GM21528 (cell line): ENCODE results near the gene CCL8.
"Not testable (repeated sequence)": the region's sequence is repeated elsewhere in the genome, so short reads cannot be mapped to it uniquely, and the experiment has no call there.

ENCODE experiments used
- ATAC-seq: cut with Tn5 transposase; IDR thresholded peaks from one replicate; pipeline ENCODE4 v1.9.1; 2021; ENCODE audit warnings: mild to moderate bottlenecking, moderate library complexity; ENCODE audit not compliant: unreplicated experiment, low FRiP score

The CCL8 gene

DNA sequence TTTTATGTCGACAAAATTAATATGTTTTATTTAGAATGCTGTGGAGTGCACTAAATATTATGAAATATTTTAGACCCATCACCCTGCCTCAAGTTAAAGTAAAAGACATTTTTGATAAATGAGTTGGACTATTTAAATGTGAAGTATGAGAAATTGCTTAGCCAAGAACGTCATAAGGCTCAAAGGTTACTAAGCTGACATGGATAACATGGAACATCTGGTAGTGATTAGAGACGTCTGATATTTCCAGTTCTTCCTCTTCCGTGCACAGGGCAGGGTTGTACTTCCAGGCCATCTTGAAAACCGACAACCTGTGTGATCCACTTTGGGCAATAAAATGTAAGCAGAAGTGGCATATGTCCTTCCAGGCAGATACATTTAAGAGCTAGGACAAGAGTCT, 7.2 kb upstream of the CCL8 start:
- no peak for ATAC-seq

DNA sequence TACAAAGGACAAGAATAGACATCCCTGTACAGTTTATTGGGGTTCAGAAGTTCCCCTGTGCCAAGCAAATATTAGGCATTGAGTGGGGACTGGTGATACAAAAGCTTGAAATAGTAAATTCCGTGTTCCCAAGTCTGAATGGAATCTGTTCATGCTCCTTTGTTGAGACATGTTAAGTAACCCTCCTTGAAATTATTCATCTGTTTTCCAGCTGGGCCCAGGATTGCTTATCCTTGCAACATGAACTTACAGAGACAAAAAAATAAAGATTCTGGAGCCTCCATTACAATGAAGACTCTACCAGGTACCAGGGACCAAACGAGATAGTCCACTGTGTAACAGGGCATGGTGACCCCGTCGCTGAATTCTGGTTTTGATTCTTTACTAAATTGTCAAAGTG, 6.1 kb upstream of the CCL8 start:
- ATAC-seq, result no peak

DNA sequence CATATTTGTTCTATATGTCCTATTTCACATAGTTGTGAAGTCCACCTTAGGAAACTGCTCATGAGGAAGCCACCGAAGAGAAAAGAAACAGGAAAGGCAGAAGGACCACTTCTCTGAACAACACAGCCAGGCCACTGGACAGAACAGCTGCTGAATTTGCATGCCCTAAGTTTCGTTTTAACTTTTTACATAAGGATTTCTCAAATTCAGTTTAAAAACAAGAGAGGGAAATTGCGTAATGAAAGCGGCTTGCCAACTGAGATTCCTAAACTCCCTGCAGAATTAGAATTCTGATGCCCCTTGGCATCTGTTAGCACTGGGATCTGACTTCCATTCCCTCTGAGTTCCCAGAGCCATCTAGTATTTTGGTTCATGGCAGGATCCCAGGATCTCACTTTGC, 5.0 kb upstream of the CCL8 start:
- no peak for ATAC-seq

DNA sequence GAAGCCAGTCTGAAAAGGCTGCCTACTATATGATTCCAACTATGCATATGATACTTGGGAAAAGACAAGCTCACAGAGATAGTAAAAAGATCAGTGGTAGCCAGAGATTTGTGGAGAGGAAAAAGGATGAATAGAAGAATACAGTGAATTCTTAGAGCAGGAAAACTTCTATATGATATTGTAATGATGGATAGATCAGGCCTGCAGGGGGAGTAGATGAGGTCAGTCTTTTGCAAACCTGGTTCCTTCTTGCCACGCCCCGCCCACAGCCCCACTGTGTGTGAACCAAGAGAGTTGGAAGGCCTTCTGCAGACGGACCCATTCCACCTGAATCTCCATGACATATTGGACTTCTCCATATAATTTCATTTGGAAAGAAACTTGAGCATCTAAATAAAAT, 761 bp upstream of the CCL8 start:
- ATAC-seq, result no peak

DNA sequence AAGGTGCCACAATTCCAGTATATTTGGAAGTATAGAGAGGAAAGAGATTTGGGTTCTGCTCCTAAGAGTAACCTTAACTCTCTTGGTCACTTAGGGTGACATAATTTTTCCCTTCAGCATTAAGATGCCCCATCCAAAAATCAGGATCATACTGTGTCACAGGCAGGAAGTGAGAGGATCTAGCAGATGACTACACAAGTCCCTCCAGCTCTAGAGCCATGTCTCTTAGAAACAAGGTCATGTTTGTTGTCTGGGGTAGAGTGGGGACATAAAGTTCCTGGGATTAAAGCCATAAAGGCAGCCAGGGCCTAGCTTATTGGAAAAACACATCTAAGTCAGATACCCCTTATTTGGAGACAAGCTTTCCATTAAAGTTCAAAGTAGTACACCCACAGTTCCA, 2.7 kb downstream of the CCL8 start:
- ATAC-seq, result no peak

DNA sequence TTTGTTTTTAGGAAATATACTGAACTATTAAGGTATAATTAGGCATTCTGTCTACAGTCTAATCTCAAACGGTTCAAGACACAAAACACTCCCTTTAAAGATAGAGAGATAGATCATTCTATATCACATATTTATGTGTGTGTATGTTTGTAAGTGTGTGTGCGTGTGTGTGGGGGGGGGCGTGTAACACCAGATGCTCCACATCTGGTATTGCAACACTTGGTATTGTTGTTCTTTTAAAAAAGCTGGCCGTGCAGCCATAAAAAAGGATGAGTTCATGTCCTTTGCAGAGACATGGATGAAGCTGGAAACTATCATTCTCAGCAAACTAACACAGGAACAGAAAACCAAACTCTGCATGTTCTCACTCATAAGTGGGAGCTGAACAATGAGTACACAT, 8.3 kb downstream of the CCL8 start:
- not testable (repeated sequence) for ATAC-seq

DNA sequence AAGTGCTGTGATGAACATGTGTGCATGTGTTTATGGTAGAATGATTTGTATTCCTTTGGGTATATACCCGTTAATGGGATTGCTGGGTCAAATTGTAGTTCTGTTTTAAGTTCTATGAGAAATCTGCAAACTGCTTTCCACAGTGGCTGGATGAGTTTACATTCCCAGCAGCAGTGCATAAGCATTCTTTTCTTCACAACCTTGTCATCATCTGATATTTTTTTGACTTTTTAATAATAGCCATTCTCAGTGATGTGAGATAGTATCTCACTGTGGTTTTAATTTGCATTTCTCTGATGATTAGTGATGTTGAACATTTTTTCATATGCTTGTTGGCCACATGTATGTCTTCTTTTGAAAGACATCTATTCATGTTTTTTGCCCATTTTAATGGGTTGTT, 18.5 kb downstream of the CCL8 start:
- no peak for ATAC-seq

DNA sequence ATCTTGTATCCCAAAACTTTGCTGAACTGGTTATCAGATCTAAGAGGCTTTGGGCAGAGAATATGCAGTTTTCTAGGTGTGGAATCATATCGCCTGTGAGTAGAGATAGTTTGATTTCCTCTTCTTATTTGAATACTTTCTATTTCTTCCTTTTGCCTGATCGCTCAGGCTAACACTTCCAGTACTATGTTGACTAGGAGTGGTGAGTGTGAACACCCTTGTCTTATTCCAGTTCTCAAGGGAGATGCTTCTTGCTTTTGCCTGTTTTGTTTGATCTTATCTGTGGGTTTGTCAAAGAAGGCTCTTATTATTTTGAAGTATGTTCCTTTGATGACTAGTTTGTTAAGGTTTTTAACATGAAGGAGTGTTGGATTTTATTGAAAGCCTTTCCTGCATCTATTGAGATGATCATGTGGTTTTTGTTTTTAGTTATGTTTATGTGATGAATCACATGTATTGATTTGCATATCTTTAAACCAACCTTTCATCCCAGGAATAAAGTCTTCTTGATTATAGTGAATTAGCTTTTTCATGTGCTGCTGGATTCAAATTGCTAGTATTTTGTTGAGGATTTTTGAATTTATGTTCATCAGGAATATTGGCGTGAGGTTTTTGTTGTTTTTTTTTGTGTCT, 20.0 kb downstream of the CCL8 start:
- ATAC-seq, result no peak

DNA sequence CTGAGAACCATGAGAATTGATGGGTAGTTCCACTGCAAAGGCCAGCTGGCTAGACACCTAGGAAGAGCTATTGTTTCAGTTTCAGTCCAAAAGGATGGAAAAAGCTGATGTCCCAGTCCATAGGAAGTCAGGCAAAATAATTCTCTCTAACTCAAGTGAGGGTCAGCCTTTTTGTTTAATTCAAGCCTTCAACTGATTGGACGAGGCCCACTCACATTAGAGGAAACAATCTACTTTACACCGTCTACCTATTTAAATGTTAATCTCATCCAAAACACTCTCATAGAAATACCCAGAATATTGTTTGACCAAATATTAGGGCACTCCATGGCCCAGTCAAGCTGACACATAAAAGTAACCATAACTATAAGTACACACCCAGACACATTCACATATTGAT, 22.7 kb downstream of the CCL8 start:
- ATAC-seq, result no peak

DNA sequence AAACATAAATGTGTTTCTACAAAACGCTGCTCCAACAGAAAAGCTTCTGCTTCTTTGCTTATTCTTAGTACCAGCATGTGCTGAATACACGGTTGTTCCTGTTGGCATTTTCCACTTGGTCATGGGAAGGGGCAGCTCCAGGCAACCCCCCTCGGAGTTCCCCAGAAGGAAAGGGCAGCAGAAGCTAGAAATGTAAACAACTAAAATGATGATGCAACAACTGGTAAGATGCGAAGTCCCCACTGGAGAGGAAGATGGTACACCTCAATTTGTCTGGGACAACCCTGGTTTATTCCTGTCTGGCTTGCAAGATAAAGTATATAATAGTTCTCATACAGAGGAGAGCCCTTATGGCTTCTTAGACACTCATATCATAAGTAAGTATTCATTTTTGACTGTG, 27.8 kb downstream of the CCL8 start:
- no peak for ATAC-seq

DNA sequence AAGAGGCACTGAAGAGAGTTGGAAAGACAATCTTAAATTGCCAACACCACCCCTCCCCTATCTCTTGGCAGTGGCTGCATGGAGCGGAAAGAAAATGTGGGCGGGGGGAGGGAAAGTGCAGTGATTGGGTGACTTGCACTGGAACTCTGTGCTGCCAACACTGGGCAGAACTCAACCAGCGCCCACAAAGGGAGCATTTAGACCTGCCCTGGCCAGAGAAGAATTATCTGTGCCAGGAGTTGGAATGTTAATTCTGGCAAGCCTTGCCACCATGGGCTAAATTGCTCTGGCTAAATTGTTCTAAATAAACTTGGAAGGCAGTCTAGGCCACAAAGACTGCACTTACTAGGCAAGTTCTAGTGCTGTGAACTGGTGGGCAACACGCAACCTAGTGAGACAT, 30.5 kb downstream of the CCL8 start:
- no peak for ATAC-seq

DNA sequence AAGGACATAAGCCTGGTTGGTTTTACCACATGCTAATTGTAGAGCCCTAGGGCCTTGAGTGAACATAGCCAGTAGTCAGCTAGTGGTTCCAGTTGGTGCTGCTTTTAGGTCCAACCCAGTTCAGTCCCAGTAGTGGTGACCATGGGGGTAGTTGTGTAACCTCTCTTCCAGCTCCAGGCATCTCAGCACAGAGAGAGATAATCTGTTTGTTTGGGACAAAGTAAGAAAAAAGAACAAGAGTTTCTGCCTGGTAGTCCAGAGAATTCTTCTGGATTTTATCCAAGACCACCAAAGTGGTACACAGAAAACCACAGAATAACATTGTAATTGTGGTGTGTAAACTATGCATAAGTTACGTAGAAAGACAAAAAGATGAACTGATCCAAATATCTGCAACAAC, 31.9 kb downstream of the CCL8 start:
- no peak for ATAC-seq

DNA sequence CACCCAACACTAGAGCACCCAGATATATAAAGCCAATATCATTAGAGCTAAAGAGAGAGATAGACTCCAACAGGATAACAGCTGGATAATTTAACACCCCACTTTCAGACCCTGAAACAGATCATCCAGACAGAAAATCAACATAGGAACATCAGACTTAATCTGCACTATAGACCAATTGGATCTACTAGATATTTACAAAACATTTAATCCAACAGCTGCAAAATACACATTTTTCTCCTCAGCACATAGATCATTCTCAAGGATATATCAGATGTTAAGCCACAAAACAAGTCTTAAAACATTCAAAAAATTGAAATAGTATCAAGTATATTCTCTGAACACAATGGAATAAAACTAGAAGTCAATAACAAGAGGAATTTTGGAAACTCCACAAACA, 33.0 kb downstream of the CCL8 start:
- ATAC-seq, result no peak

DNA sequence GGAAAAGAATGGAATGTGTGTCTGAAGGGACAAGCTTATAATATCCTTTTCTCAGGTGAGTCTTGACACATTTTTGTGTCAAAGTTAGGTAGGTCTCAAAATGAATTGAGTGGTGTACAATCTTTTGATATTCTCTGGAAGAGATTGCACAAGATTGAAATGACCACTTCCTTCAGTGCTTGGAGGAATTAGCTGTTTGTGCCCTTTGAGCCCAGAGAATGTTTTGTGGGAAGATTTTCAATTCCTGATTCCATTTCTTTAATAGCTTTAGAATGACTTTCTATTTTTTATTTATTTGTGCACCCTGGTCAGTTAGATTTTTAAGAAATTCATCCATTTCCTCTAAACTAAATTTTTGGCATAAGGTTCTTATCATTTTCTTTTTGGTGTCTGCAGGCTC, 35.4 kb downstream of the CCL8 start:
- no peak for ATAC-seq

DNA sequence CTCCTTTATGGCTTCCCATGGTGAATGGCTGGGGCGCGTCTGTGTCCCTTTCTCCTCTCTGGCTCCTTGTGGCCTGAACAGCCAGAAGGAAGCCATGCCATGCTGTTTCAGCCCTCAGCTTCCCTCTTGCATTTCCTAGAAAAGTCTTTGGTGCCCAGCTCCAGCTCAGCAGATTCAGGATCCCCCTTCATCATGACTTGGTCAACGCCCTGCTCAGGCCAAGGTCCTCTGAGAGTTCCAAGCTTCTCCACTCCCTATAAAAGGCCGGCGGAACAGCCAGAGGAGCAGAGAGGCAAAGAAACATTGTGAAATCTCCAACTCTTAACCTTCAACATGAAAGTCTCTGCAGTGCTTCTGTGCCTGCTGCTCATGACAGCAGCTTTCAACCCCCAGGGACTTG, 37.0 kb downstream of the CCL8 start, which contains the start of gene CCL13:
Gene CCL13, plus strand, starts transcription at position 287 of the 400 bp plus-strand sequence. Its CDS starts 47 bp downstream, at position 334.
- no peak for ATAC-seq

DNA sequence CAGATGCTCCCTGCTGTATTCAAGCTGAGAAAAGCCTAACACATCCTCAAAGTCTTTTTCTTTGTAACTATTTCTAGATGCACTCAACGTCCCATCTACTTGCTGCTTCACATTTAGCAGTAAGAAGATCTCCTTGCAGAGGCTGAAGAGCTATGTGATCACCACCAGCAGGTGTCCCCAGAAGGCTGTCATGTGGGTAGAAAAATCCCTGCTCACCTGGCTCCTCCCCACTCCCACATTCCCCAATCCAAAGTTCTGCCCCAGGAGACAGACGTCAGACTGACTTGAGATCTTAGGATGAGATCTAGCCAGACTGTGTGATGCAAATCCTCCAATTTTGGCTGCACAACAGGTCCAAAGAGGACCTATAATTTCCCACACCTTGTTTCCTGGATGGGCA, 38.2 kb downstream of the CCL8 start:
- ATAC-seq, result no peak

DNA sequence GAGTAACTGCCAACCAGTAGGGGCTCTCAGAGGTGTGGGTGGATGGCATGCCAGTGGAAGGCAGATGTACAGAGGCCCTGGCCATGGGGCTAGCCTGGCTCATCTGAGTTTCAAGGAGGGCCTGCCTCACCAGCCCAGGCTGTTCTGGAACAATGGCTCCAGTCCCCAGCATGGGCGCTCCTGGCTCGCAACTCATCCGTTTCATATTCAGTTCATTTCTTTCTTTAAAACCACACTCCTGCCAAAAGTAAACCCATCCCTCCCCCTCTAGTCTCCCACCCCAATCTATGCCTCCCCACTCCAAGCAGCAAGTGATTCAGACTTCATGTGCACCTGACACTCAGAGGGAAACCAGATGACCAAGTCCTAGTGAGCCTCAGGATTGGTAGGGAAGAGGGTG, 39.4 kb downstream of the CCL8 start:
- ATAC-seq, result no peak

DNA sequence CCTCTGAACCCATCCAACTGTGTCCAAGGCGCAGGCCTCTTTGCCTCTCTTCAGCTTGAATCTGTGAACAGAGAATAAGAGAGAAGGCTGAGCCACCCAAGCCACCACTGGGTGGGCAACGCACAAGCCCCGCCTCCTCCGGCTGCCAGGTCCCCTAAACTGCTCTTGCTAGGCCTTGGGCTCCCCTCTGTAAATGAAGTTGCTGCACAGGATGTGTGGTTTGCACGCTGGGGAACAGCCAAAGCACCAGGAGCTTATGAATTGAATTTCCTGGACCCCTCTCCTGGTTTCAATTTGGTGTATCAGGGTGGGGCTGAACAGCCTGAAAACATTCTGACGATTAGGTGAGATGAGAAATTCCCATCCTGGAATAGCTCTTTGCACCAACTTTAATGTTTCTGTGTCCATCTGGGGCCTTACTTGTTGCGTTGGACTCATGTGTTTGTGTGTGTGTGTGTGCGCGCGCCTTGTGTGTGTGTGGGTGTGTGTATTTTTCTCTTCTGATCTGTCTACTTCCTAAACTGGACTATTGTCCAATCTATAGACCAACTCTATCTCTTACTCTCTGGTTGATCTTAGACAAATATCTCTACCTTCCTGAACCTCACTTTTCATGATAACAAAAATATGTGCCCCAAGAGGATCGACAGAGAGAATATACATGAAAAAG, 41.5 kb downstream of the CCL8 start:
- no peak for ATAC-seq

DNA sequence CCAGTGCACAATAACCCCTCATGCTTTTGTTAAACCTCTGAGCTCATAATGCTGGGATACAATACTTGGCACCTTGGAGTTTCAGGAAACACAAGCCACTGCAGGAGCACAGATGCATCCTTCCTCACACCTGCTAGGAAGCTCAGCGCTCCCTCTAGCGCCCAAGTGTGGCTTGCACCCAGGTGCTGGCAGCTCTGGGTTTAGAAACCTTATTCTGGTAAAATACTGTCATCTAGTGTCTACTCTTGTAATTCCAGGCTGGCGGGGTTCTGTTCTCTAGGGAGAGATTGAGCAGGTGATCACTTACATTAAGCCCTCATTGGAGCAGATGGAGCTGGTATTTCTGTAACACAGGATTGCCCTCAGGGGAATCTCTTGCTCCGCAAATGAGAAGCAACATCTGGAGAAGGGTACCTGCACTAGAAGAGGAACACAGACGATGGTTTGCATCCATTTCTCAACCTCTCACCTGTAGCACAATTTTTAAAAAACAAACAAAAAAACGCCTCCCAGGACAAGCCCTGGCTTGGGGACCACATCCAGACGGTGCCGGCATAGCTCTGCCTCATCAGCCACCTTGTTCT, 42.3 kb downstream of the CCL8 start:
- ATAC-seq, result no peak

DNA sequence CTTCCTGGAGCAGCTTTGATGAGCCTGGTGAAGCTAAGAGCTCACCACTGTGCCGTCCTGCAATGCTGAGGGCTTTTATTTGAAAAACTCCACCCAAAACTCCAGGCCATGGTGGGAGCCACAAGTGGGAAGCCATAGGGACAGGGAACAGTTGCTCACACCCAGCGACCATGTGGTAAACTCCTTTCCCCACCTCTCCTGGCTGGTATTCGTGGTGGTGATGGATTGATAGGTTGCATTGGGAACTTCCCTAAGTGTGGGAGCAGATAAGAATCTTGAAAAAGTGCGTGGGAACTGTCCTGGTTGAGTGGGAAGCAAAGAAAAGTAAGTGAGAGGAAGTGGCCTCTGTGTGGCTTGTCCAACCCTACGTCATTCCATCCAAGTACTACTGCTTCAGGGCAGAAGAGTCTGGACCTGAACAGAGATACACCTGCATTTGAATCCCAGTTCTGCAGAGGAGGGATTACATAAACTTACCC, 44.0 kb downstream of the CCL8 start, which contains the start of gene CCL1:
Gene CCL1, minus strand, starts transcription at position 51 of the 479 bp plus-strand sequence. CDS start 72 bp downstream, outside the sequence.
- no peak for ATAC-seq

DNA sequence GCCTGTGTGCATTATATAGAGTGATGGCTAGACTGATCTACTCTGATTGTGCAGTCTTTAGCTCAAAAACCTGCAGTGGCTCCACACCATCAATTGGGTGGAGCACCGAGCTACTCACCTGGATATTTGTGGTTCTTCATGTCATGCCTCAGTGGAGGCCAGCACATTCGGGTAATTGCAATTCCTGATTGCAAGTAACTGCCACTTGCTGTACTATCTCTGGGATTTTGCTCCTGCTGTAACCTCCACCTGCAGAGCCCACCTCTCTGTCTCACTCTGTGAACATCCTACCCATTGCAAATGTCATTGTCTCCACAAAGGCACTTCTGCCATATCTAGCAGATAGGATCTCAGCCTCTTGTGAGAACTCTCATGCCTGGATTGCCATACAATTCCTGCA, 45.5 kb downstream of the CCL8 start:
- ATAC-seq, result no peak

DNA sequence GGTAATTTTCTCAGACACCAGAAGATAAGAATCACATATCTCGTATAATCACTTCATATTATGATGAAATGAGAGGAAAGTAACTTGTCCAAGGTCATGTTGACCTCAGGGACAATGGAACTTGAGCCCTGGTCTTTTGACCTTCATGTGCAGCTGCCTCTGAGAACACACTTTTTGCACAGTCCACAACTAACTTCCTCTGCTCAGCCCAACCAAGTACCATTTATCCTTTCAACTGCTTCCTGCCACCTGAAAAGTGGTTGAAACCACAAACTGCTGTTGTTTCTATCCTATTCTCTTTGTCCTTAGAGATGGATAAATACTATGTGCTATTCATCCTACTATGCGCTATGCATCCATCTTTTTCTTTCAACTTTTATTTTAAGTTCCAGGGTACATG, 46.1 kb downstream of the CCL8 start:
- ATAC-seq, result no peak
